Activated CD8-positive, alpha-beta memory T cell treated with anti-CD3 and anti-CD28 coated beads, Interleukin-2, amount 50 U/mL, for 48 hours (primary cell): ENCODE results near the gene THUMPD3.

ENCODE experiments used
- DNase-seq: peaks from one replicate; pipeline ENCODE4 v3.0.0-alpha.2; 2020

Gene THUMPD3, protein sequence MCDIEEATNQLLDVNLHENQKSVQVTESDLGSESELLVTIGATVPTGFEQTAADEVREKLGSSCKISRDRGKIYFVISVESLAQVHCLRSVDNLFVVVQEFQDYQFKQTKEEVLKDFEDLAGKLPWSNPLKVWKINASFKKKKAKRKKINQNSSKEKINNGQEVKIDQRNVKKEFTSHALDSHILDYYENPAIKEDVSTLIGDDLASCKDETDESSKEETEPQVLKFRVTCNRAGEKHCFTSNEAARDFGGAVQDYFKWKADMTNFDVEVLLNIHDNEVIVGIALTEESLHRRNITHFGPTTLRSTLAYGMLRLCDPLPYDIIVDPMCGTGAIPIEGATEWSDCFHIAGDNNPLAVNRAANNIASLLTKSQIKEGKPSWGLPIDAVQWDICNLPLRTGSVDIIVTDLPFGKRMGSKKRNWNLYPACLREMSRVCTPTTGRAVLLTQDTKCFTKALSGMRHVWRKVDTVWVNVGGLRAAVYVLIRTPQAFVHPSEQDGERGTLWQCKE

DNA sequence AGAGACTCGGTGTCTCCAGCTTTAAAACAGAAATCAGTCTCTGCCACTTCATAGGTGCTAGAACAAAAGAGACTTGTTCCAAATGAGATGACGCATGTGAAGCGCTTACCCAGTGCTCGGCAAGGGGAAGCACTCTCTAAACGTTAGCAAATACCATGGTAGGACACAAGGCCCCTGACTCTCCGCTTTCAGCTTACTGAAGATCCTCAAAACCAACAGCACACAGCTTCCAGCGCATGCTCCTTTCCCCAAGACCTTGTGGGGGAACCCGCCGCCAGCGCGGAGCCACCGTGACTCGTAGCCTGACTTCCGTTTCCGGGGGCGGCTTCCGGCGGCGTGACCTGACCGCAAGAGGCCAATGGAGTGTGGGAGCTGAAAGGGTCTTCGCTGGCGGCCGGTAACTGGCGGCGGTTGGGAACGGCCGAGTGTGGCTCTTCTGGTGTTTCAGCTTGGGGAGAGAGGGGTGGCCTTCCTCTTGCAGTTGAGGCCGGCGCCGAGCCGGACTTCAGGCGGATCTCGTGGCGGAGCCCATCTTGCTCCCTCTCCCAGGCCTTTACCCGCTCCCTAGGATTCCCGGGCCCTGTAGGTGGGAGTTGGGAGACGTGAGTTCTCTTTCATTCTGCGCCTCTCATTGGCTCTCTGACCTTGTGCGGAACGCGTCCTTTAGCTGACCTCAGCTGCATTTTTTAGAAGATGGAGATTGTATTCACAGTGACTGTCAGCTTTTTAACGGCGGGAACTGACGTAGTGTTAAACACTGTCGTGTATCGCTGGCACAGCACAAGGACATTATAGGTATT lies at the start of gene THUMPD3:
THUMPD3 (plus strand) TSS at position 324 of the 800 bp plus-strand sequence. CDS start 2,015 bp downstream, outside the sequence.
- peak; percentile 96 for DNase-seq

DNA sequence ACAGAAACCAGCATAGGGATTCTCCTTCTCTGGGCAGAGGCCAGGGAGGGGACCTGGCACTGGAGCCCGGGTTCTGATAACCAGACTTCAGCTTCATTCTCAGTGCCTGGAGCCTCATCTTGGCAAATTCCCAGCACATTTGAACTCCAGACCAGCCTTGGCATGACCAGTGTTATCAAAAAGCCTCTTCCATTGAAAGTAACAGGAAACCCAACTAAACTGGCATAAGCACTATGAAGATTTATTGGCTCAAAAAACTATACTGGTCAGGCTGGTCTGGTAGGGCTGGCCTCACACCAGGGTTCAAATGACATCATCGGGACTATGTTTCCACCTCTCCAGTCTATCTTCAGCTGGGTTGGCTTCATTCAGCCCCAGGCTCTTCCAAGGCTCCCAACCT lies 48.1 kb upstream of the THUMPD3 start:
- no peak for DNase-seq

DNA sequence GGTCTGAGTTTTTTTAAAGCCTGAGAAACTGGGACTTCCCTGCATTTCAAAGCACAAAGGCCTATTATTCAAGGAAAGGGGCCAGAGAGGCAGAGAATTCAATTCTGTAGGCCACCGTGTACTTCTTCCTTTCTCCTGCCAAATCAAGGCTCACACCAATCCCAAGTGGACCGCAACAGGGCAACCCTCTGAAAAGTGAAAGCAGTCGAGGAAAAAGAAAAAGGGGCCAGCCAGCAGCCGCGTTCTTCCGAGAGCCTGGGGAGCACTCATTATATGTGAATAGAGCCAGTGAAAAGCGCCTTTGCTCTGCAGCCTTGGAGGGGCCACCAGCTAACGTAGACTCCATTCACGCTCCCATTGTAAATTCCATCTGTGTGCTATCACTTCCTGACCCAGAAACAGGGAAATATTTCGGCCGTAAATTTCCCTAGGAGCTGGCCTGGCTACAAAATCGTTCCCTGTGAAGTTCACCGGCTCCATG lies 45.9 kb upstream of the THUMPD3 start:
- no peak for DNase-seq

DNA sequence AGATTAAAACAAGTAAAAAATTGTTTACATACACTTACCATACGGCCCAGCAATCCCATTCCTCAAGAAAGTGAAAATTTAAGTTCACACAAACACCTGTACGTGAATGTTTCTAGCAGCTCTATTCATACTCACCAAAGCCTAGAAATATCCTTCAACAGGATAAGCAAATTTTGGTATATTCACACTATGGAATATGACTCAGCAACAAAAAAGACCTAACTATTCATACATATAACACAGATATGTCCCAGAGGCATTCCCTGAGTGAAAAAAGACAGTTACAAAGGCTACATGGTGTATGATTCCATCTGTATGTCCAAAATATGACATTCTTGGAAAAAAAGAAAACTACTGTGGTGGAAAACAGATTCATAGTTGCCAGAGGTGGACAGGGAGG lies 40.1 kb upstream of the THUMPD3 start:
- no peak for DNase-seq

DNA sequence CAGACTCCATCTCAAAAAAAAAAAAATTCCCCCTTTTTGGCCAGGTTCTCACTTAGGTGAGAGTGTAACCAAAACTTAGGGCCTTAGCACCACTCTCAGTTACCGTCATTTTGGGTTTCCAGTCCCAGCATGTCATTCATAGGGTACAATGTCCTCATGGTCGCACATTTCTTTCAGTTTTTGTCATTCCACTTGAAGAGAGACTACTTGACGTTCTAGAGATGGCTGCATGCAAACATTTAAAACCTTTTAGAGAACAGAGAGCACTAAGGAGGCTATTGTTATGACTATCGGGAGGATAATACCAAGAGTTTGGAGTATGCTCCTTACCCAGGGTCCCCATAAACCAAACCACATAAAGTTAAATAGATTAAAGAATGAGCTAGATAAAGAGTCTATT lies 37.9 kb upstream of the THUMPD3 start:
- no peak for DNase-seq

DNA sequence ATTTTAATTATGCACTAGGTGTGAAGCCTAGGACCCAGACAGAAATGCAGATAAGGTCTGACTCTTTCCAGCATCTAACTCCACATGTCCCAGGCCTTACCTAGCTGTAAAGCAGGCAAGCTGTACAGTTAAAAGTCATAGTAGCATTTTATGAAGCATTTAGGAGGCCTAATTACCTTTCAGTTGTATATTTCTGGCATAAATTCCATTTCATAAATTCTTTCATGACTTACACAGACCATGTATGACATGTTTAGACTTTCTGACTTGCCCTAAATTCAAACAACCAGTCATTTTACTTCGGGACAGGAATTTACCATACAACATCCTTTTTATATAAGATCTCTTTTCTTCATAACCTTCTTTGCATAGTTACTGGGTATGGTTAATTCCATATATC lies 35.3 kb upstream of the THUMPD3 start:
- no peak for DNase-seq

DNA sequence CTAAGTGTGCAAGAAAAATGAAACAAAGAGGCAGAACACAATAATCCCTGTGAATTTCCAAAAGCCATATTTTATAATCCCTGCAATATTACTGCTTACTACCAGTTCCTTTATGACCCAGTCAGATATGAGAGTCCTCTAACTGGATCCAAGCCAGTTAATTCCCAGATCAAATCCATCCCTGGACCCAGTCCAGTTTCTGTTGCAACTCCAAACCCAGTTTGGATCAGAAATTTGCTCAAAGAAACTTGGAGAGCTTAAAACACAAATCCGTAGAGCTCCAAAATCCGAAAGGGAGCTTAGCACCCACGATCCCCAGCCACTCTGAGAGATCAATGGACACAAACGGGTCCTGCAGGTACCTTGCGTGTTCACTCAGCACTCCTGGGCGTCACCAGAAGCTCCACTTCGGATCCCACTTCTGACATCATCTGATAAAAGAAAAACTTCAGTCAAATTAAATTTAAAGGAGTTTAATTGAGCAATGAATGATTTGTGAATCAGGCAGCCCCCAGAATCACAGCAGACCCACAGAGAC lies 32.6 kb upstream of the THUMPD3 start:
- DNase-seq = no peak

DNA sequence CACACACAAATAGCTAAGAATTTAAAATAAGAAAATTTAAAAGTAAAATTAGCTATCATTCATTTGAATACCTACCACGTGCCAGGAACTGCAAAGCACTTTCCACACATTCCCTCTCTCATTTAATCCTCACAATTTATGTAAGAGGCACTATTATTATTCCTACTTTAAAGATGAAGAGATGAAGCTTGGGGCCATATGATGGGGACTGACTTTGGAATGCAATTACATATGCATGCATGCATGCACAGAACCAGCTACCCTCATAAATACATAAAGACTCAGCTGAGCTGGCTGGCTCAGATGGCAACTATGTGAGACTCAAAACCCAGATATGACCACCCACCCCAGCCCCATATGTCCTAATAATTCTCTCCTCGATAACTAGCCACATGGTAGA lies 31.7 kb upstream of the THUMPD3 start:
- no peak for DNase-seq

DNA sequence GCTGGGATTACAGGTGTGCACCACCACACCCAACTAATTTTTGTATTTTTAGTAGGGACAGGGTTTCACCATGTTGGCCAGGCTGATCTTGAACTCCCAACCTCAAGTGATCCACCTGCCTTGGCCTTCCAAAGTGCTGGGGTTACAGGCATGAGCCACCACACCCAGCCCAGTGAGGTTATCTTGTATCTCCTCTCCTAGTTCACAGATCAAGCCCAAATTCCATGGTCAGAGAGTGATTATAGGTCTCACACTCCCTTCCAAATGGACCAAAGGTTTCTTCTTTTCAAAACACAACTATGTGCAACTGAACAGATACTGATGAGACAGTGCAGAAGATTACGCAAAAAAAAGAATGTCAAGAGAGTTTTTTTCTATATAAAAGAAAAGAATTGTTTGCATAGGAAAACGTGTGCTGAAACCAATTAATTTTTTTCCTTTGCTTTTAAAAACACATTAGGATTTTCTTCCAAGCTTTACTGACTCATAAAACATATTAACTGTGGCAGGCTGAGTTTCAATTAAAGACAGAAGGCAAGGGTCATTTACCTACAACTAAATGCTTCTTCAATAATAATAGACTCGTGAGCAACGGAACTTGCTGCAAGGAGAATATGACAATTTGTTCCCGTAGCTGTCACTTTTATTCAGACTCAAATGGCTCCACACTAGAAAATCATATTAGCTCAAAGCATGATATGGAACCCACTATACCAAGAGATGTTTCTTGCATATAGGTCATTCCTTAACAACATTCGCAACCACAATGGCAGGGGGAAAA lies 30.4 kb upstream of the THUMPD3 start:
- no peak for DNase-seq

DNA sequence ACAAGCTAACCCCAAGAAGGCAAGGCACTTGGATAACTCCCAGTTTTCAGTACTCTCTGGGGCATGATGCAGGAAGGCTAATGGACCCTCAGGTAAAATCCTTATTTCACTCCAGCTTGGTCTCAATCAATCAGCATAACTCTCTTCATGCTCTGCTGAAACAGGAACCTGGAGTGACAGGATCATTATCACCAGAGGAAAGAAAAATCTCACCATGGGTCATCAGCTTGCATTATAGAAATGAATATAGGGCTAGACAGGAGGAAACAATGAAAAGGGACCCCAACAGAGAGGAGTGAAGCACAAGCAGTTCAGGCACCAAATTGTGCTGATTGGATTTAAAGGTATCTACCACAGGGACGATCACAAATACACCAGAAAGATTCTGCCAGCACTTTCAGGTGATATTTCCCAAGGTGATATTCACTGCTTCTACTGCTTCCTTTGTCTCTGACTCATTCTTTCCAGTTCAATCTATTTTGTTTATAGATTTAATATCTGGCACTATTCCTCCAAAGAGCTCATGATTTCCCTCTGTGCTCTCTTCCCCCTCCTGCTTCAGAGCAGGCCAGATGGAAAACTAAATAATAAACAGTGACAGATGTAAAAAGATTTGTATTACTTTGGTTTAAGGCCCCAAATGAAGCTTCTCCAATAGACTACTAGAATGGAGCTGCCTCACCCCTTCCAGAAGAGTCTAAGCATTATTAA lies 22.9 kb upstream of the THUMPD3 start:
- DNase-seq = no peak

DNA sequence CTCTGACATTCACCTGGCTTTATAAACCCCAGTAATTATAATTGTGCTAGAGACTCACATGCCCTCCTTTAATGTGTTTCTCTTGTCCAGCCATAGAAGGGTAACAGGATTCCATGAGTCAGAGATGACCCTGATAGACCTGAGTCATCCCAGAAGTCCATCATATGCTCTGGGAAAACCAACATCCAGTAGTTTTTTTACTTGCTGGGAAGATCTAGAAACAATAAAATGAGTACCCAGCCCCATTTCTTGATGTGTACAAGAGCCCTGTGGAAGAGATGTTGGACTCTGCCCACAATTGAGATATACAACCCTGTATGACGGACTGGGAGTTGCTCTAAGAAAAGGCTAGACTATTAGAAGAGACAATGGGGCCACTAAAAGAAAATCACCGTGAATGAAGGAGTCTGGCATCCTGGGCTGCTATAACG lies 22.4 kb upstream of the THUMPD3 start:
- DNase-seq = no peak

DNA sequence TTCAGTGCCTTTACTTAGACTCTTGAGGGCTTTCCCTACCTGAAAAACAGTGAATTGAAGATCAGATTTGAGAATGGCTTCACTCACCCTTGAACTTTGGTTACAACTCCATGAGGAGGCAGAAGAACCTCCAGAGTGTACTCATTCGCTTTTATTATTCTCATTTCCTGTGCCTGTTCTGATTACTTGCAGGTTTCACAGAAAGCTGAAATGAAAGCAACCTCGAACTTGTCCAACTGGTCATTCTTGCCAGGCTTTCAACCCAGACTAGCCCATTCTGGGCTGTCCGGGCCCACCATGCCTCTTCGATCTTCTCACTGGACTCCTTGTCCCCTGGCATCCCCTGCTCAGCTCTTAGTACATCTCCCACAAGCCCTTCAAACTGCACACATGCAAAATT lies 20.2 kb upstream of the THUMPD3 start:
- no peak for DNase-seq

DNA sequence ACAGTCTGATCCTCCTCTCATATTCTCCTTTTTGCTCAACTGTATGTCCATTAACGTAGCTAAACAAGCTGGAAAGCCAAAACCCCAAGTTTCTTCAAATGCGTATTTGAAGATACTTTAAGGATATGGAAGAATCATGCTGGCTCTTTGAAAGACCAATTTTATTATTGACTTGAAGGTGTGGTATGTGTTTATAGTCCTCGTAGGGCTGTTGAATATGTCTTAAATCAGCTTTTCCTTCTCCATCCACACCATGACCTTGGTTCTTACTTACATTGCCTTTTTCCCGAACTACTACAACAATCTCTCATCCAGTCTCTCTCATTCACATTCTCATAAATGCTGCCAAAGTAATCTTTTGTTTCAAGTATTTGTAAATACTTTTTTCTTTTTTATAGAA lies 19.7 kb upstream of the THUMPD3 start:
- DNase-seq = no peak

DNA sequence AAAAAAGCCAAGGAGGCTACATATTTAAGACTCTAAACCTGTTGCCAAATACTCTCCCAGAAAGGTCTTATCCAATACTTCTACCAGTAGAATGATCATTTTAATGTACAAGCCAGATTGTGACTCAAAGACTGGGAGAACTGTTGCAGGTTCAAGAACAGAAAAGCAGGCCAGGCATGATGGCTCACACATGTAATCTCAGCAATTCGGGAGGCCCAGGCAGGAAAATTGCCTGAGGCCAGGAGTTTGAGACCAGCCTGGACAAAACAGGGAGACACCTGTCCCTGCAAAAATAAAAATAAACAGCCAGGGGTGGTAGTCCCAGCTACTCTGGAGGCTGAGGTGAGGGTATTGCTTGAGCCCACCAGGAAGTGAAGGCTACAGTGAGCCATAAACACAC lies 17.8 kb upstream of the THUMPD3 start:
- no peak for DNase-seq

DNA sequence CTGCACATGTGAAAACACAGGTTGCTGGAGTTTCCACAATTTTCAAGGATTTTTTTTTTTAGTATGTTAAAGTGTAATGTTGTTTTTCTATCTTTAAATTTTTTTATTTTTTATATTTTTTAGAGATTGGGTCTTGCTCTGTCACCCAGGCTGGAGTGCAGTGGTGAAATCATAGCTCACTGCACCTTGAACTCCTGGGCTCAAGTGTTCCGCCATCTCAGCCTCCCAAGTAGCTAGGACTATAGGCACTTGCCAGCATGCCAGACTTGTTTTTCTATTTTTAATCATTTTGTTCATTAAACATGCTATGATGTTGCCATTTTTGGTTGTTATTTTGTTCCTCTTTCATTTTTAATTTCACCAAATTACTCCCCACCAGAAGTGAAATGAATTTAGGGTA lies 16.7 kb upstream of the THUMPD3 start:
- DNase-seq = no peak

DNA sequence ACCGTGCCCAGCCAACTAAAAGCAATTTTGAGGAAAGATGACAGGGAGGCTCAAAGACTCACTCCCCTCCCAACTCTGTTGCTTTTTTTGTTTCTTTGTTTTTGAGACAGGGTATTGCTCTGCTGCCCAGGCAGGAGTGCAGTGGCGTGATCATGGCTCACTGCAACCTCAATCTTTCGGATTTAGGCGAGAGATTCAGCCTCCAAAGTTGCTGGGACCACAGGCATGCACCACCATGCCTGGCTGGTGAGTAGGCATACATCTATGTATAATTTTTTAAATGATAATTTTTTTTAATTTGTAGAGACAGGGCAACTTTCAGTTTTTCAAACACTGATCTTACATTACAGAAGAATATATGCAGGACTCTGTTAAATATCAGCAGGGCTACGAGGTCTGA lies 15.8 kb upstream of the THUMPD3 start:
- DNase-seq = no peak

DNA sequence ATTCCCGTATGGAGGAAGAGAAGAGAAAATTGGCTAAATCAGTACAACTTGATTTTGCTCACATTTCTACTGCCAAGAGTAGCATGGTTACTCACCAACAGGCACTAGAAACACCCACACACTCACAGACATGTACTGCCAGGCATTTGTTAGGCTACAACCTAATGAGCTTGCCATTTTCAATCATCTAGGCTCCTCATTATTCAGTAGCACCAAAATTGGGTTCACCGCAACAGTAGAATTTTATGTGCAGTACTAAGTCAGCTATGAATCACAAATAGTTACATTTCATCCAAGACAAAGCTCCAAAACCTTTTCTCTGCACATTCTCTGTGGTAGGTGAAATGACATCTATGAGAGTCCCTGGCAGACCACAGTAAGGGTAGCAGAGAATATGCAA lies 15.0 kb upstream of the THUMPD3 start:
- DNase-seq = no peak

DNA sequence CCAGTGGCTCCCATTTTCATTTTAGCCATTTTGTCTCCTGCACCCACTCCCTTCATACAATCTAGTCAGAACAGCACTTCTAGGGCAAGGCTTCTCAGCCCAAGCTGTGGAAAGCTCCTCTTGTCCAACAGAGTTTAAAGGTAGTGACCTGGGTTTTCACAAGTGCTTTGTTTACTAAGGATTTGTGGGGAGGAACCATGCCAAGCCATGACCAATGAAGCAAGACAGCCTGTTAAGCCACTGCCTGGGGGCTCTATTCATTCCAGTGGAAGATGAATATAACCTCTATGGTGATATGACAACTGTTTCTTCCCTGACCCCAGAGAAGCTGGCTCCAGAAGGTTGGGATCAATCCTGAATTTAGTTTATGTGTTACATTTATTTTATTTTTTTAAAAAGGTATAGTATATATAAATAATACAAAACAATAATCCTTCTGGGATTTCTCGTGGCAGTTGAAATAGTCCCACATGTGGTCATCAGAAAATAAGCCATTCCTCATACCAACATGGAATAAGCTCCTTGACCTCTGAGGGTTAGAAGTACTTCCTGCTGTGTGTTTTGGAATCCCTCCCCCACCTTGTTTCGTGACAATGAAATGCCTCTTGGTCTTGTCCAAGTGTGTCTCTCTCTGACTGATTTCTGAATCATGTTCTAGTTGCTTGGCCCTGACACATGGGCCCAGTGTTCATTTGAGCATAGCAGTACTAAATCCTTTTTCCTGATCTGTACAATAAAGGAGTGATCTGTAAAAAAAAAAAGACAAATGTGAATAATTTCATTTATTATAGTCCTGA lies 13.3 kb upstream of the THUMPD3 start:
- no peak for DNase-seq

DNA sequence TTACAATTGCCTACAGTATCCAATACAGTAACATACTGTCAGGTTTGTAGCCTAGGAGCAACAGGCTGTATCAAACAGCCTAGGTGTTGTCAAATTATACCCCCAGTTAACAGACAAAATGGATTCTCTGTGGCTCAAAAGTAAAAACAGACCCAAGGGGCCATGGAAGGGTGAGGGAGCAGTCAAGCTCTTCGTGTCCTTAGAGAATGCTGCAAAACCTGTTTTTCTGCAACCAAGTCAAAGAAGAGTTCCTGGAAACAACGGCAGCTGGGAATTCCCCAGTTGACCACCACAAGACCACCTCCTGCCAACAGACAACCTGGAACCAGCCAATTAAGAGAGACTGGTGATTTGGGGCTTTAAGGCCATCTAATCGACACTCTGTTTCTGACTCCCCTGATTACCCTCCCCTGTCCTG lies 11.1 kb upstream of the THUMPD3 start:
- no peak for DNase-seq

DNA sequence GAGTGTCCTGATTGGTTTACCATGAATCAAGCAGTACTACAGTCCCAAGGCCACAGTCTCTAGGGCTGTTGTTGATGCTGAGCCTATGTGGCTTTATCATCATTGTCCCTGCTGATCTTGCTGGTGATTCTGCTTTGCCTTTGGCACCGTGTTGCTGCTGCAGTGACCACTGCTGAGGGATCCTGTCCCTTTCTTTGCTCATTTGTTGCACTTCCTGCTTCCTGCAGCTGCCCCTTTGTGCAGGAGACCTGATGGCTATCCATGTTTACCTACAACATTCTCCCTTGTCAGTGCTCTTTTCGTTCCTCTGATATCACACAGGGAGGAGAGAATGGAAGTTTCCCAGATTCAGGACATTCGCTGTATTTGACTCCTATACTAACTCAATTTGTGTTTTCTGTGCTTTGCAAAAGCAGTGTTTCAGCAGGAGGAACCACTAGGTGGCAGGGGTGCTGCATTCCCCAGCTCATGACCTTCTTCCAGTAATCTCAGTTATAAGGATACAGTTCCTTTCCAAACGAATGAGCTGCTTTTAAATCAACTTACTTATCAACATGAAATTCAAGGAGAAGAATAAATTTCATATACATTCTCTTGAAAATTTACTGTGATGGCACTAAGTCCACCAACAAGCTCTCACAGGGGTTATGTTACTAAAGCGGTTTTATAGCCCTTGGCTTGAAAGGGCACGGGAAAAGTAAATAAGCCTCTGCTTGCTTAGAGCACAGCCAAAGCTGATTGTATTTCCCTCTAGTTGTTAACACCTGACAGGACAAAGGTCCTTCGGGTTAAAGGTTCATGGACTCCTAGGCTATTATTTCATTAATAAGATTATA lies 9.7 kb upstream of the THUMPD3 start:
- peak; percentile 56 for DNase-seq
